GM21367 (cell line): ENCODE data around the gene TCIRG1.
A peak's percentile ranks its signal among the peaks of the same experiment; 100 is the strongest.

Experiments used
- ATAC-seq: cut with Tn5 transposase; IDR thresholded peaks from one replicate; pipeline ENCODE4 v1.9.1; 2021; ENCODE audit not compliant: unreplicated experiment

Gene TCIRG1

DNA sequence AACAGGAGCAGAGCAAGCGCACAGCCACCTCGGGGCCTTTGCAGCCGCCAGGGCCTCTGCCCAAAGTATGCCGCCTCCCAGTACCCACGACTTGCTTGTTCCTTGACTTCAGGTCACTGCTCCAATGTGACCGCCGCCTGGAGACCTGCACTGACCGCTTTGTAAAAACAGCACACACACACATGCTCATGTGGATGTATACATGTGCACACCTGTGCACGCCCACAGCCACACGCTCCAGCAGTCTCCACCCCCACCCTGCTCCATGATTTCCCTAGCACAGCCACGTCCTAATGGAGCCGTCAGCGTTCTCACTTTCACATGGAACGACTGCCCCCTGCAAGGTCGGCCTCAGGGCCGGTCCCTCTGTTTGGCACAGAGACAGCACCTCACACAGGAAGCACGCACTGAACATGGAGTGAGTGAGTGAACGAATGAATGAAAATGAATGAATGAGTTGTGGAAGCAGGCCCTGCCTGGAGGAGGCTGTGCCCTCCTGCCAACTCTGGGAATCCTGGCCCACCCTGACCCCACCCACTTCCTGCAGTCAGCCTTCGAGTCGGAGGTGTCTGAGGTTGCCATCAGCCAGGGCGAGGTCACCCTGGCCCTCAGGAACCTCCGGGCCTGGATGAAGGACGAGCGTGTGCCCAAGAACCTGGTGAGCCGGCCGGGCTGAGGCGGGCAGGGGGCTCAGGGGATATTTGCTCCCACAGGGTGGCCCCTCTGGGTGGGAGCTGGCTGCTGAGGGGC, 20.7 kb upstream of the TCIRG1 start:
- no peak for ATAC-seq

DNA sequence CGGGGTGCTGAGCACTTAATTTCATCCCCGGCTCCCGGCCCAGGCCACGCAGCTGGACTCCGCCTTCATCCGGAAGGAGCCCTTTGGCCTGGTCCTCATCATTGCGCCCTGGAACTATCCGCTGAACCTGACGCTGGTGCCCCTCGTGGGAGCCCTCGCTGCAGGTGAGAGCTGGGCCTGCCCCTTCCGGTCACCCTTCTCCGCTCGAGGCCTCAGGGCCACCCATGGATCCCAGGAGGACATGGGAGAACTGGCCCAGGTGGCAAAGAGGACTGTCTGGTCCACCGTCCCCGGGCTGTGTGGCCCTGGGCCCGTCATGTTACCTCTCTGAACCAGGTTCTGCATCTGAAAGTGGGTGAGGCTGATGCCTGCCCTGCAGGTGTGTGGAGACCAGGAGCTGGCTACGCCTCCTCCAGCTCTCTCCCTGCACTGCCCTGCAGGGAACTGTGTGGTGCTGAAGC, 20.1 kb upstream of the TCIRG1 start:
- ATAC-seq: no peak

DNA sequence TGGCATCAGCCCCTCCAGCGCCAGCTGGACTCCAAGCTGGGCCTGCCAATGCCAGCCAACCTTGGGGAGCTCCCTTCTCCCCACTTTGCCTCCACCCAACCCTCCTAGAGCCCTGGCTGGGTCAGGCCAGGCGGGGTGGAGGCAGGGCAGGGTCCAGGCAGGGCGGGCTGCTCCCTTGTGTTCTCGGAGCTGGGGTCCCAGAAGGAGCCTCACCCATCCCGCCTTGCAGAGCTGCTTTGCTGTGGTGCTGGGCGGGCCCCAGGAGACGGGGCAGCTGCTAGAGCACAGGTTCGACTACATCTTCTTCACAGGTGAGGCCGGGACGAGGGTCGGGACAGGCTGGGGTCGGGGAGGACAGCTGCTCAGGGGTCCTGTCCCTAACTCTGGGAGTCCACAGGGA, 19.3 kb upstream of the TCIRG1 start:
- no peak for ATAC-seq

DNA sequence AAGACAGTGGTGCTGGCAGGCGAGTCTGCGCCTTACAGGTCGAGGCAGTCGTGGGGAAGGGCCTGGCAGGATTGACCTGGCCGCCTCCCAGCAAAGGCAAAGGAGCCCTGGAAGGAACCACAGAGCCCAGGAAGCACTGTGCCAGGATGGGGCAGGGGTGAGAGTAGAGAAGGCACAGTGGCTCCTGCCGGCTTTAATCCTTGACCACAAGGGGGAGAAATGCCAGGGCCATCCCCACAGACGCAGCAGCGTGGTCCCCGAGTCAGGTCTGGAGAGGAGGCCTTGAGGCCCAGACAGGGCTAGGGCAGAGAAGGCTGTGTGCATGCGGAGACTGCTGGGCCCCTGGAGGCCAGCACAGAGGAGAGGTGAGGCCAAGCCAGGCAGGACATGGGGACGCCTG, 18.2 kb upstream of the TCIRG1 start:
- ATAC-seq: no peak

DNA sequence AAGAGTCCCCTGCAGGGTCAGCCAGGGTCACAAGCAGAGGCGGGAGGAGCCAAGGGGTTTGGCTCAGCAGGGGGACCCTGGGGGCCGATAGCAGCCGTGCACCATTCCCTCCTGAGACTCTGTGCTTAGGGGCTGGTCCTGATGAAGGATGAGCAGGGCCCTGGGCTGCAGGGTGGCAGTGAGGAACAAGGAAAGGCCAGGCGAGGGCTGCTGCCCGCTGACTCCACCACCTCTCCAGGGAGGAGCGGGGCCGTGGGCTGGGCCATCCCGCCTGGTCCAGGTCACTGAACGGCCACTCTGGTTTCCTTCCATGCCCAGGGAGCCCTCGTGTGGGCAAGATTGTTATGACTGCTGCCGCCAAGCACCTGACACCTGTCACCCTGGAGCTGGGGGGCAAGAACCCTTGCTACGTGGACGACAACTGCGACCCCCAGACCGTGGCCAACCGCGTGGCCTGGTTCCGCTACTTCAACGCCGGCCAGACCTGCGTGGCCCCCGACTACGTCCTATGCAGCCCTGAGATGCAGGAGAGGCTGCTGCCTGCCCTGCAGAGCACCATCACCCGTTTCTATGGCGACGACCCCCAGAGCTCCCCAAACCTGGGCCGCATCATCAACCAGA, 17.5 kb upstream of the TCIRG1 start:
- ATAC-seq: no peak

DNA sequence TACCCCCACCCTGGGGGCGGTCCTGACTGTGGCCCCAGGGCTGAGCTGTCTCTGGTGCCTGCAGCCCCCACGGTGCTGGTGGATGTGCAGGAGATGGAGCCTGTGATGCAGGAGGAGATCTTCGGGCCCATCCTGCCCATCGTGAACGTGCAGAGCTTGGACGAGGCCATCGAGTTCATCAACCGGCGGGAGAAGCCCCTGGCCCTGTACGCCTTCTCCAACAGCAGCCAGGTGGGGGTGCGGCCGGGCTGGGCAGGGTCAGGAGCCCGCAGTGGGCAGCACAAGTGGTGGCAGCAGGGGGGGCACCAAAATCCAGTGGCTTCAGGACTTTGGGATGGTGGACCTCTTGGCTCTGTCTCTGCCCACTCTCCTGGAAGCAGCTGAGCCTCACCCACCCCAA, 16.3 kb upstream of the TCIRG1 start:
- ATAC-seq: no peak

DNA sequence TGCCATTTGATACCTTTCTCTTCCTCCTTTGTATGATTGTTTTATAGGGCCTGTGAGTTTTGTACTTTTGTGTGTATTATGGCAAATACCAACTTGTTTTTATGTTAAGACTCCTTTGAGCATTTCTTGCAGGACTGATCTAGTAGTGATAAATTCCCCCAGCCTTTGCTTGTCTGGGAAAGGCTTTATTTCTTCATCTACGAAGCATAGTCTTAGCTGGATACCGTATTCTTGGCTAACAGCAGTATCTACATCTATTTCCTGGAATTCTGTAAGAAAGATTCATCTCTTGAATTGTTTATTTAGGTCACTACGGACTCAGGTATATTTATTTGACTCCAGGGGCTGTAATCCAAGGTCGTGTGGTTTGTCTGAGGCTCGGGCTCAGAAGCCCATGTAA, 14.3 kb upstream of the TCIRG1 start:
- ATAC-seq: no peak

DNA sequence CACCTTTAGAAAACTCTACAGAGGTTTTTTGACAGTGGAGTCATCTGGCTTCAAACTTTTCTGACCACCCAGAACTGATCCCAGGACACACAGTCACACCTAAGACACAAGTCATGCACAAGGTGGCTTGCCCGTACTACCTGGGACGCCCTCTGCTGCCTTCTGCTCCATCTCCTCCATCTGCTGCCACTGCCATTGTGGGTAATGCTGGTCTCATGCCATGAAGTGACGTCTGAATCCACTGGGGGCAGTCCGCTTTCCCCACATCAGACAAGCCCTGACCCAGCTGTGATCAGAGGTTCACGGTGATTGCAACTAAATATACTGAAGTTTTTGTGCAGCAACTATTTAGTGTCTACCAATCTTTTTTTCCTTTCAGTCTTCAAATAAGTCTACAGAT, 13.8 kb upstream of the TCIRG1 start:
- no peak for ATAC-seq

DNA sequence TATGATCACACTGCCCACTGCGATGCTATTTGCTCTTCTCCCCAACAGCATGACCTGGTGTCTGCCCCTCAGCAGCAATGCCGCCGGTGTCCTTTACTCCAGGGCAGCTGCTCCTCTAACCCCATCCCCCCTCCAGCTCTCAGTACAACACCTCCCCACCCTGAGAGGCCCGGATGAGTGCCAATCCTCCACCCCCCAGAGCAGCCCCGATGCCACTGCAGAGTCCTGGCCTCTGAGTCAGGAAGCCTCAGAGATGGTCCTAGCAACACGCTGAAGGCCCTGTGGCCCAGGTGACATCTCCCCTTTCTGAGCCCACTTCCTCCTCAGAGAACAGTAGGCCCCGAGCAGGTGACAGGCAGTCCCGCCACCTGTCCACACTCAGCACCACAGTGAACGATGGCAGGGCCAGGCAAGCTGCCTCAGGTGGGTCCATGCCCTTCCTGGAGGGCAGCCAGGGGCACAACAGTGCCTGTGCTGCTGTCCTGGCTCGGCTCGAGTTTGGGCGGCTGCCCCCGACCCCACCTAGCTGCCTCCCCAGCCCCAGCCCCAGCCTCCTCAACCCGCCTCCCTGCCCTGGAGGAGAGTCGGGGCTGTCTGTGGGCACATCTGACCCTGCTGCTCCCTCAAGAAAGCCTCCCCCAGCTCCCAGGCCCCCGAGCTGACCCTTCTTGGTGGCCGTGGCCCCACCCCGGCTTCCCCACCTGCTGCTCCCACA, 12.3 kb upstream of the TCIRG1 start:
- ATAC-seq: no peak

DNA sequence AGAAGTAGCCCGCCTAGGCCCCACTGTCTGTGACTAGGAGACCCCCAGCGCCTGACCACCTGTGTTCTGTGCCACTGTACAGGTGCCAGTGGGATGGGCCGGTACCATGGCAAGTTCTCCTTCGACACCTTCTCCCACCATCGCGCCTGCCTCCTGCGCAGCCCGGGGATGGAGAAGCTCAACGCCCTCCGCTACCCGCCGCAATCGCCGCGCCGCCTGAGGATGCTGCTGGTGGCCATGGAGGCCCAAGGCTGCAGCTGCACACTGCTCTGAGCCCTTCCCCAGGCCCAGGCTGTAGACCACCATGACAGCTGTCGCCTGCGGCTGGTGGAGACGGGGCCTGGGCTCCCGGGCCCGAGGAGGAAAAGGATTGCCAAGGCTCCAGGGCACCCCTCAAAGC, 11.2 kb upstream of the TCIRG1 start:
- no peak for ATAC-seq

DNA sequence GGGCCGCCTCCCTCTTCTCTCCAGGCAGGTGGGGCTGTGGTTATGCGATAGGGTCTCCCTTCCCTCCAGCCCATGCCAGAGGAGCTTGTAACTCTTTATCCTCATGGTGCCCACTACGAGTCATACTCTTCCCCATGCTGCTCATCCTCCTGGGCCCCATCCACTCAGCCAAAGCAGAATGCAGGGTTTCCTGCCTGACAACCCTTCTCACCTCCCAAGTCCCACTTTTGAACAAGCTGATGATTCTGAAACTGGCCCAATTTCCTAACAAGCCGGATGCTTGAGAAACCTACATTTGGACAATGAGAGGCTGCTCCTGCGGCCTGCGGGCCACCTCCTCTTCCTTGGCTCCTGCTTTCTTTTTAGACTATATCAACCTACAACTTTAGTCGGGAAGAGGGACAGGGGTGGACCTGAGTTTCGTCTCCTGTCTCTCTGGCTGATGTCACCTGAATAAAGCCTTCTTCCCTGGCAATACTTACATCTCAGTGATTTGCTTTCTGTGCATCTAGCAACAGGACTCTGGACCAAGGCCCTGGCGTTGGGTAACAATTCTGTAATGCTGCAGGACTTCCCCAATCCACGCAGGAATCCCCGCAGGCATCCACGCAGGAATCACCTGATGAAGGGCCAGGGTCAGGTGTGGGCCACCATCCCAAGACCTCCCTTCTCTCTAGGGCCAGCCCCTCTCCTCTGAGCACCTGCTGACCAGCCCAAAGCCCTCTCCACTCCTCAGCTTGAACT, 9.9 kb upstream of the TCIRG1 start:
- ATAC-seq: no peak

DNA sequence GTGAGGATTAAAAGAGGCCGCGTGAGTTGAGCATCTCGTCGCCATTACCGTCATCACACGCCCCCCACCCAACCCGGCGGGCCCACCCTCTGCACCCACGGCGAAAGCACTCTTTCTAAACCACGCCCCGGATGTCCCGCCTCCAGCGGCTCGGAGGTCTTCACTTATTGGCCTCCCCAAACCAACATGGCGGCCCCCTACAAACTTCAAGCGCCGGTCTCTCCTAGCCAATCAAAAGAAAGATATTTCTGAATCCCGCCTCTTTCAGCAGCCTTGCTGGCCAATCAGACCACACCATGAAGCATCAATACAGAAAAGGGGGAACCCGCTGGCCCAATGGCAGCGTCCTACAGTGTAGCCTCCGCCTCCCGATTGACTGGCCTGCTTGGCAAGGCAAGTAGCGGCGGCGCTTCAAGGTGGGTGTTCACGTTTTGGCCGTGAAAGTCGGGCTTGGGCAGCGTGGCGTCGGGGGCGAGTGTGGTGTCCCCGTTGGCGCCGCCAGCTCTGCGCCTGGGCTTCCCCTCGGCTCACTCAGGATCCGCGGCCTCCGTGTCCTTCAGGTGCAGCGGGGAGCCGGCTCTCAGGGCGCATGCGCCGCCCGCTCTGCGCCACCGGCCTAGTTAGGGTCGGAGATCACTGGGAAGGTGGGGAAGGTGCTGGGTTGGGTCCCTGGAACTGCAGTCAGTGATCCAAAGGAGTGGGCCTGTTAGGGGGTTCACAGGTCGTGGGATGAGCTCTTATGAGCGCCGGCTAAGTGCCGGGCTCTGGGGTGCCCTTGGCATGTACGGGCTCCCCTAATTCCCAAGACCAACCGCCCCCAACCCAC, 8.3 kb upstream of the TCIRG1 start, which contains the start of gene NDUFS8:
Gene NDUFS8, plus strand, starts transcription at position 364 of the 826 bp plus-strand sequence. CDS start 1,471 bp downstream, outside the sequence.
- peak; percentile 73 for ATAC-seq

DNA sequence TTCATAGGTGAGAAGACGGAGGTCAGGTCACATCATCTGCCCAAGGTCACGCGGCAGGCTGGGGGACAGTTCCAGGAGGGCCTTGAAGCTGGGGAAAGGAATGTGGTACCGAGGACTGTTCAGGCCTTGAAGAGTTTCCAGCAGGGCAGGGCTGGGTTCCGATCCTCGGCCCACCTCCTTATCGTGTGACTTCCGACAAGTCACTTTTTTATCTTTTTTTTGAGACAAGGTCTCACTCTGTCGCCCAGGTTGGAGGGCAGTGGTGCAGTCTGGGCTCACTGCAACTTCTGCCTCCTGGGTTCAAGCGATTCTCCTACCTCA, 7.7 kb upstream of the TCIRG1 start:
- ATAC-seq: peak; percentile 3

DNA sequence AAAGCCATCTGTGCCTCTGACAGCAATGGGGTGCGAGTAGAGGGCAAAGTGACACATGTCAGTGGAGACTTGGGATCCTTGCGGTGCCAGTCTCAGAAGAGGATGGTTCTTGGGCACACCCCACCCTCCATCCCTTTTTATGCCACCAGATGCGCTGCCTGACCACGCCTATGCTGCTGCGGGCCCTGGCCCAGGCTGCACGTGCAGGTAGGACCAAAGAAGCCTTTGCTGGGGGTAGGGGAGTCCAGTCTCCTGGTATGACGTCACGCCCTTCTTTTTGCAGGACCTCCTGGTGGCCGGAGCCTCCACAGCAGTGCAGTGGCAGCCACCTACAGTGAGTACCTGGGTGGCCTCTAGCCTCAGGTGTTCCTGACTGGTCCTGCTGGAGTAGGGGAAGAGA, 6.8 kb upstream of the TCIRG1 start:
- no peak for ATAC-seq

DNA sequence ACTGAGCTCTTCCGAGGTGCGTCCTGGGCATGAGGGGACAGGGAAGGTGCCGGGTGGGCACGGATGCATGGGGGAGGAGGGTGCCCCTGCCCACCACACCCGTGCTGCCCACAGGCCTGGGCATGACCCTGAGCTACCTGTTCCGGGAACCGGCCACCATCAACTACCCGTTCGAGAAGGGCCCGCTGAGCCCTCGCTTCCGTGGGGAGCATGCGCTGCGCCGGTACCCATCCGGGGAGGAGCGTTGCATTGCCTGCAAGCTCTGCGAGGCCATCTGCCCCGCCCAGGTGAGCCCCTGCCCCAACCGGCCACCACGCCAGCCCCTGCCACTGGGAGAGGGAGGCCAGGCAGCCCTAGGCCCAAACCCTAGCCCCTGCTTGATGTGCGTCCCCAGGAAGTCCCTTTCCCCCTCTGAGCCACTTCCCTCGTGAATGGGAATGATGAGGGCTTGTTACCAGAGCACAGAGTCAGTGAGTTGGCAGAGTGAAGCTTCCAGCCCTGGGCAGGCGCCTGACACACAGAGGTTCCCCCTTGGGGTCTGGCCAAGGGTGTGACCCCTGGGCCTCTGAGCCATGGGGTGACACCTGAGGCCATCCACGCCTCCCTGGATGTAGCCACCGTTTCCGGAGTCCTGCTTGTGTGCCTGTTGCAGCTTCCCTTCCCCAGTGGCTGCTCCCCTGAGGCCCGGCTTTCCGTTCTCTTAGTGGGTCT, 5.7 kb upstream of the TCIRG1 start:
- ATAC-seq: no peak

DNA sequence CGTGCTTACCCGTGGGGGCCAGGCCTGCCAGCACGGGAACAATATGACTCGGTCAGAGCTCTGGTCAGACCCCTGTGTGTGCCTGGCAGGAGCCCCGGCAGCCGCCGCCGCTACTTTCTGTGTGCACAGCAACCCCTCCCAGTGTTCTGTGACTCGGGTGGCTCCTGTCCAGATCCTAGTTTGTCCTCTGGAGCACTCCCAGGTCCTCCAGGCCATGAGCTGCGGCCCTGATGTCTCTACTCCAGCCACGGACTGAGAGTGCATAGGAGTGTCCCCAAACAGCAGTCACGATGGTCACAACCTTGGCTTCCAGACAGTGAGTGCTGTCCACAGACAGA, 5.1 kb upstream of the TCIRG1 start:
- no peak for ATAC-seq

DNA sequence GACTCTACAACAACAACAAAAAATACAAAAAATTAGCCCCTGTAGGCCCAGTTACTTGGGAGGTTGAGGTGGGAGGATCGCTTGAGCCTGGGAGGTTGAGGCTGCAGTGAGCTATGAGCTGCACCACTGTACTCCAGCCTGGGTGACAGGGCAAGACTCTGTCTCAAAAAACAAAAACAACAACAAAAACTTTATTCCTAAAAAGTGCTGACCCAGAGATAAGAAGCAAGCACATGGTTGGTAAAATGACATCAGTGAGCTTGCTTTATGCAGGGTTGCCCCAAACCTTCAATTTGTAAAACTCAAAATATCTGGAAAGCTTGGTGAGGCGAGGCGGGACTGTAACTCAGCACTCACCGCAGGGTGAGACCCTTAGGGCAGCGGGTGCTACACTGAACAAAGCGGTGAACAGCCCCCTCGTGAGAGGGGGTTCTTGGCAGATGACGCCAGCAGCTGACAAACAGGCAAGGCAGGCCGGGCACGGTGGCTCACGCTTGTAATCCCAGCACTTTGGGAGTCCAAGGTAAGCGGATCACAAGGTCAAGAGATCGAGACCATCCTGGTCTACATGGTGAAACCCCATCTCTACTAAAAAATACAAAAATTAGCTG, 3.5 kb upstream of the TCIRG1 start:
- ATAC-seq: no peak

DNA sequence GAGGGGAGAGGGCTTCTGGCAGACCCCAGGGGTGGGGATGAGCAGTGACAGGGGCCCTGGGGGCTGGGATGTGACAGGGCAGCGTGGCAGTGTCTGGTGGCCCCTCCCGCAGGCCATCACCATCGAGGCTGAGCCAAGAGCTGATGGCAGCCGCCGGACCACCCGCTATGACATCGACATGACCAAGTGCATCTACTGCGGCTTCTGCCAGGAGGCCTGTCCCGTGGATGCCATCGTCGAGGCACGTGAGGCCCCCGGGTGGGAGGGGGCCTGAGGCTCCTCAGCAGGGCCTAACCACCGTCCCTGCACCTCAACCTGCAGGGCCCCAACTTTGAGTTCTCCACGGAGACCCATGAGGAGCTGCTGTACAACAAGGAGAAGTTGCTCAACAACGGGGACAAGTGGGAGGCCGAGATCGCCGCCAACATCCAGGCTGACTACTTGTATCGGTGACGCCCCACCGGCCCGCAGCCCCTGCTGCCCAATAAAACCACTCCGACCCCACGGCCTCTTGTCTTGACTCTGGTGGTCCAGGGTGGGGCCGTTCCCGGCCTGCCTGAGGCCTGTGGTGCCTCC, 2.6 kb upstream of the TCIRG1 start:
- no peak for ATAC-seq

DNA sequence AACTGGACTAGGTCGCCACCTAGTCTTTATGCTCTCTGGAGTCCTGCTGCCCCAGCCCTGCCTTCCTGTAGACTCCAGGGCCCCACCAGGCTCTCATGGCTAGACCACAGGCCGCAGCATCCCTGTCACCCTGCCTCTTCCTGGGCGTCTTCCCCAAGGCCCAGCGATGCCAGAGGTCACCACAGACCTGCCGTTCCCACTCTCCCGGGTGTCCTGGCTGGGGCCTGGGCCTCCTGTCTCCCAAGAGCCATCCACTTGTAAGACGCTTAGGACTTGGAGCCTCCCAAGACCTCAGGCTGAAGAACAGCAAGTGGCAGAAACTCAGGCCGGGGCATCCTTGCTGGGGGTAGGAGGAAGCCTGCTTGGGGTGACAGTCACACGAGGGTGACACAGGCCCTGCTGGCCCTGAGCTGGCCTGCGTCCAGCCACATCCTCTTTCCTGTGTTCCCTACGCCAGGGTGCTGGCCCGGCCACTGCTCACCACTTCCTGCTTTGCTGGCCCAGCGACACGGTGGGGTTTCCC, 2.0 kb upstream of the TCIRG1 start:
- no peak for ATAC-seq
